ENCODE measurements around the gene HLF.

HLF gene

DNA sequence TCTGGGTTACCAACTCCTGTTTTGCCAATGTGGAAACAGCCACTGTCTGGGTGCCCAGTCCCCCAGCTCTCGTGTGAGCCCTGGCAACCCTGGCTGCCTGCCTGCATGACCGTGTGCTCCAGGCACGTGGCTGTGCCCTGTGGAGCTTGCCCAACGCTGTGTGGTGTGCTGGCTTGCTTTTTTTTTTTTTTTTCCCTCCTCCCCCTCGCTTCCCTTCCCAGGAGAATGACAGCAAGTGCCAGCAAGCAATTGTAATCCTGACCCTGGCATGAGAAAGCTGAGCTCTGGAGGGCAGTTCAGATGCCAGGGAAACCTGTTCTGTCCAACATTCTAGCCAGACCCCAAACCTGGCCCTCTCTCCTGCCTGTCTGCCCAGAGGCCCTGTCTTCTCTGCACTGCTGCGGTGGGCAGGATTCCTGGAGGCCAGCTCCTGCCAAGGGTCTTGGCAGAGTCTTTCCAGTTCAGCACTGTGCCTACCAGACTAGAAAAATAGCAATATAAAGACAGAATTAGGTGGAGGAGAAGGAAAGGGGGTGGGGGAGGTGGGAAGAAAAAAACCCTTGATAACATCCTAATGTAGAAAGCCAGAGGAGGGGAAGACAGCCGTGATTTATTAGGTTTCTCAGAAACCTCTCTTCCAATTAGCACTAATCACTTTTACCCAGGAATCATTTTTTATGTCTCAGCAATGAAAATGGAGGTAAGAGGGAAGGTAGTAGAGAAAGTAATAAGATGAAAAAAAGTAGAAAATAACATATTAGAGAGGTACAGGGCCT lies 9.0 kb downstream of the HLF start:
- Histone ChIP-seq H3K4me3 (replicated peaks; ENCODE audit: low read depth, low read length) (no peak overlapping the region), H3K27me3 (replicated peaks; ENCODE audit: control insufficient read depth, insufficient read depth, low read length) (no peaks in the 10 kb centered on the region; the same call in 1 of the 2 replicates), H3K36me3 (ENCODE audit: control insufficient read depth, insufficient read depth, low read length) (no peaks in the 10 kb centered on the region)
- TF ChIP-seq, protein P1, sequence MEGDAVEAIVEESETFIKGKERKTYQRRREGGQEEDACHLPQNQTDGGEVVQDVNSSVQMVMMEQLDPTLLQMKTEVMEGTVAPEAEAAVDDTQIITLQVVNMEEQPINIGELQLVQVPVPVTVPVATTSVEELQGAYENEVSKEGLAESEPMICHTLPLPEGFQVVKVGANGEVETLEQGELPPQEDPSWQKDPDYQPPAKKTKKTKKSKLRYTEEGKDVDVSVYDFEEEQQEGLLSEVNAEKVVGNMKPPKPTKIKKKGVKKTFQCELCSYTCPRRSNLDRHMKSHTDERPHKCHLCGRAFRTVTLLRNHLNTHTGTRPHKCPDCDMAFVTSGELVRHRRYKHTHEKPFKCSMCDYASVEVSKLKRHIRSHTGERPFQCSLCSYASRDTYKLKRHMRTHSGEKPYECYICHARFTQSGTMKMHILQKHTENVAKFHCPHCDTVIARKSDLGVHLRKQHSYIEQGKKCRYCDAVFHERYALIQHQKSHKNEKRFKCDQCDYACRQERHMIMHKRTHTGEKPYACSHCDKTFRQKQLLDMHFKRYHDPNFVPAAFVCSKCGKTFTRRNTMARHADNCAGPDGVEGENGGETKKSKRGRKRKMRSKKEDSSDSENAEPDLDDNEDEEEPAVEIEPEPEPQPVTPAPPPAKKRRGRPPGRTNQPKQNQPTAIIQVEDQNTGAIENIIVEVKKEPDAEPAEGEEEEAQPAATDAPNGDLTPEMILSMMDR (IDR thresholded peaks at IDR 0.05; ENCODE audit: insufficient read depth, low read length, poor library complexity, severe bottlenecking), result no peak
- no peak for DNase-seq (ENCODE audit: extremely low read depth, insufficient read length)

DNA sequence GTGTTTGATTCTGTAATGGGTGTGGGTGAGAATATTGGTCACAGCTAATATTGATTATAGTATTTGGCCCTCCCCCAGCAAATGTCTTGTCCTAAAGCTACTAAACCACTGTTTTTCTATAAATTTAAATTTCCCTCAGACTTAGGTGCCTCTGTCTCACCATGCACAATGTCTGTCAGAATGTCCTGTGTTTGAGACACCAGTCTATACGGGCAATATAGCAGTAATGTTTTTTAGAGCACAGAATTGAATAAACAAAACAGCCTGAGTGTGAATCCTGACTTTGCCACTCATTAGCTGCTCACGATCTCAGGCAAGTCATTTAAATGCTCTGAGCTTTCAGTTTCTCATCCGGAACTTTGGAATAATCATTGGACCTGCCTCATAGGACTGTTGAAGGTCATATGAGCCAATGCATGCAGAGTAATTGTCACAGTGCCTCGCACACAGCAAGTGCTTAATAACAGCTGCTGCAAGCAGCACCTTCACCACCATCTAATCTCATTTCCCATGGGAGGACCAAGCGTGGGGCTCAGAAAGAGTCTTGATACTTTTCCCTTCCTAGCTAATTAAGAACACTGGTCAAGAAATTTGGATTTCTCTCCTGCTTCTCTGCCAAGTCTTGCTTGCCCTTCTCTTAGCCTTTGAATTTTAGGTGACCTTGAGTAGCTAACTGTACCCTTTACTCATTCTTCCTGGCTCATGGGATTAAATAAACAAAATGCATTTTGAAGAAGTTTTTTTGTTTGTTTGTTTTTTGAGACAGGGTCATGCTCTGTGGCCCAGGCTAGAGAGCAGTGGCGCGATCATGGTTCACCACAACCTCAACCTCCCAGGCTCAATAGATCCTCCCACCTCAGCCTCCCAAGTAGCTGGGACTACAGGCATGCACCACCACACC lies 9.8 kb downstream of the HLF start:
- H3K27me3 ChIP-seq (replicated peaks; ENCODE audit: control insufficient read depth, insufficient read depth, low read length), result no peaks in the 10 kb centered on the region; the same call in 1 of the 2 replicates
- no peak overlapping the region for H3K4me3 ChIP-seq (replicated peaks; ENCODE audit: low read depth, low read length)
- no peak for DNase-seq (ENCODE audit: extremely low read depth, insufficient read length)
- TF ChIP-seq, protein P1 (IDR thresholded peaks at IDR 0.05; ENCODE audit: insufficient read depth, low read length, poor library complexity, severe bottlenecking), result no peak
- no peaks in the 10 kb centered on the region for H3K36me3 ChIP-seq (ENCODE audit: control insufficient read depth, insufficient read depth, low read length)

DNA sequence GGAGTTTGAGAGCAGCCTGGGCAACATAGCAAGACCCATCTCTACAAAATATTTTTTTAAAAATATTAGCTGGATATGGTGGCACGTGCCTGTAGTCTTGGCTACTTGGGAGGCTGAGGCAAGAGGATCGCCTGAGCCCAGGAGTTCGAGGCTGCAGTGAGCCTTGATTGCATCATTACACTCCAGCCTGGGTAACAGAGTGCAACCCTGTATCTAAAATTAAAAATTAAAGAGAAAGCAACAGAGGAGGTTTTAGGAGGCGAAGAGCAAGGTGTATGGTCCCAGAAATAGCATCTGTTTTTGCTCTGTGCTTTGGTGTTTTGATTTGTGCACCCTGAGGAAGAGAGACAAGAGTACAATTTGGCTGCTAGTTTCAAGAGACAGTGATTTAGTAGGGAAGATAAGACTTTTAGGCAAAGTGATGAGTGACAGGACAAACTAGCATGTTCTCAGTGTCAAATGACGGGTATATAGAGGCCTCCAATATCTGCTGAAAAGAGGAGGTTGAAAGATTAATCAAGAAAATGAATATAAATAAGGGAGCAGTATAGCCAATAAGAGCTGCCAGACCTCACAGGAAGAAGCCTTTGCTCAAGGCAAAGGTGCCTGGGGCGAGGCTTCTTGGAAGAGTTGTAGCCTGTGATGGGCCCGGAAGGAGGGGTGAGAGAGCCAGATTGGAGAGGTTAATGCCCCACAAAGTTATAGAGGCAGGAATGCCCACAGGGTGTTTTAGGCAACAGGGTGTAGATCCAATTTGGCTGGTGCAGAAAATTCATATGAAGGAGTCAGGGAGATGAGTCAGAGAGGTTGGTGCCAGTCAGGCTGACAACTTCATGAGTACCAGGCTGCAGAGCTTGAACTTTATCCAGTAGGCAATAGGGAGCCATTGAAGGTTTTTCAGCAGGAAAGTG lies 11.4 kb downstream of the HLF start:
- no peaks in the 10 kb centered on the region for H3K36me3 ChIP-seq (ENCODE audit: control insufficient read depth, insufficient read depth, low read length)
- H3K4me3 ChIP-seq (replicated peaks; ENCODE audit: low read depth, low read length), result no peak overlapping the region
- TF ChIP-seq, protein P1 (IDR thresholded peaks at IDR 0.05; ENCODE audit: insufficient read depth, low read length, poor library complexity, severe bottlenecking), result no peak
- DNase-seq (ENCODE audit: extremely low read depth, insufficient read length), result no peak
- H3K27me3 ChIP-seq (replicated peaks; ENCODE audit: control insufficient read depth, insufficient read depth, low read length), result no peaks in the 10 kb centered on the region; the same call in 1 of the 2 replicates

DNA sequence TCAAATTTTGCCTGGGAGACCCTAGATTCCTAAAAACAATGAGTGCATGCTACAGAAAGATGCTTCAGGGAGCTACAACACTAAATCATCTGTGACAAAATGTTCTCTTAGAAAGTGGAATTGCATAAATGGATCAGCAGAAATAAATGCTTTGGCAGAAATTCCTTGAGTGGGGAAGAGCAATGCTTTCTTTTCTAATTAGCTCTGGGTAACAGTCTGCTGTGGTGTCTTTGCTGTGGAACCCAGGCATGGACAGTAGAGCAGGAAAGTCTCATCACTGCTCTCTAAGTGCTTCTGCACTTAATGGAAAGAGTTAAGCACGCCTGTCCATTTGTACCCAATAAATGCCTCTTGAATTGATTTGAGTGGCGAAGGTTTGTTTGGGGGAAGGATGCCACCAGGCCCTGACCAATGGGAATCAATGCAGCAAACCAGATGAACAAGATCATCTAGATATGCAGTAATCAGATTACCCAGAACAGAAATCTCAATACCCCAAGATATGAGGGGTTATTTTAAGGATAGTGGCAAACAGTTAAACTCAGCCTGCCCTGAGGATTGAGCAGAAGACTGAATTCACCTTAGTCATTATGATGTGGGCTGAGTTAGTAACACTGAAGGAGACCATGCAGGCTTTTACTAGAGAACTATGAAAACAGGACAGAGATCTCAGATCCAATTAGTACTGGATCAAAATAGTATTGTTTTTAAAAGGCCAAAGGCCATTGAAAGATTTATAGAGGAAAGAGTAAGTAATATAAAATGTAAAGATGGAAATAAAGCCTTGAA lies 13.6 kb downstream of the HLF start:
- TF ChIP-seq, protein P1 (IDR thresholded peaks at IDR 0.05; ENCODE audit: insufficient read depth, low read length, poor library complexity, severe bottlenecking), result no peak
- no peak for DNase-seq (ENCODE audit: extremely low read depth, insufficient read length)
- no peaks in the 10 kb centered on the region; the same call in 1 of the 2 replicates for H3K27me3 ChIP-seq (replicated peaks; ENCODE audit: control insufficient read depth, insufficient read depth, low read length)
- no peaks in the 10 kb centered on the region for H3K36me3 ChIP-seq (ENCODE audit: control insufficient read depth, insufficient read depth, low read length)
- no peak overlapping the region for H3K4me3 ChIP-seq (replicated peaks; ENCODE audit: low read depth, low read length)

DNA sequence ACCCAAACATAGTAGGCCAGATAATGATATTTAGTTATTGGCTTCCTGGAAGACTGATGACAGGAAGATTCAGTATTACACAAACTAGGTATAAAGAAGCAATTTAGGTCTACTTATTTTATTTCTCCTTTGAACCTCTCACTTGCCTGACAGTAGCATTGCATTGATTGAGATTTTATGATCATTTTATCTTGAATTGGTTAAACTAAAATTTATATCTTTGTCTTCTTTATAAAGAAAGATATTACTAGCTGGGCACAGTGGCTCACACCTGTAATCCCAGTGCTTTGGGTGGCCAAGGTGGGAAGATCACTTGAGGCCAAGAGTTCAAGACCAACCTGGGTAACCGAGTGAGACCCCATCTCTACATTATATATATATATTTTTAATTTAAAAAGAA lies 14.4 kb downstream of the HLF start:
- no peak for DNase-seq (ENCODE audit: extremely low read depth, insufficient read length)
- TF ChIP-seq, protein P1 (IDR thresholded peaks at IDR 0.05; ENCODE audit: insufficient read depth, low read length, poor library complexity, severe bottlenecking), result no peak
- Histone ChIP-seq H3K36me3 (ENCODE audit: control insufficient read depth, insufficient read depth, low read length) (no peaks in the 10 kb centered on the region), H3K4me3 (replicated peaks; ENCODE audit: low read depth, low read length) (no peak overlapping the region), H3K27me3 (replicated peaks; ENCODE audit: control insufficient read depth, insufficient read depth, low read length) (no peaks in the 10 kb centered on the region)

Data from GM06990 (cell line).